Measurements from ENCODE around the gene PIP5K1C.

Gene PIP5K1C

DNA sequence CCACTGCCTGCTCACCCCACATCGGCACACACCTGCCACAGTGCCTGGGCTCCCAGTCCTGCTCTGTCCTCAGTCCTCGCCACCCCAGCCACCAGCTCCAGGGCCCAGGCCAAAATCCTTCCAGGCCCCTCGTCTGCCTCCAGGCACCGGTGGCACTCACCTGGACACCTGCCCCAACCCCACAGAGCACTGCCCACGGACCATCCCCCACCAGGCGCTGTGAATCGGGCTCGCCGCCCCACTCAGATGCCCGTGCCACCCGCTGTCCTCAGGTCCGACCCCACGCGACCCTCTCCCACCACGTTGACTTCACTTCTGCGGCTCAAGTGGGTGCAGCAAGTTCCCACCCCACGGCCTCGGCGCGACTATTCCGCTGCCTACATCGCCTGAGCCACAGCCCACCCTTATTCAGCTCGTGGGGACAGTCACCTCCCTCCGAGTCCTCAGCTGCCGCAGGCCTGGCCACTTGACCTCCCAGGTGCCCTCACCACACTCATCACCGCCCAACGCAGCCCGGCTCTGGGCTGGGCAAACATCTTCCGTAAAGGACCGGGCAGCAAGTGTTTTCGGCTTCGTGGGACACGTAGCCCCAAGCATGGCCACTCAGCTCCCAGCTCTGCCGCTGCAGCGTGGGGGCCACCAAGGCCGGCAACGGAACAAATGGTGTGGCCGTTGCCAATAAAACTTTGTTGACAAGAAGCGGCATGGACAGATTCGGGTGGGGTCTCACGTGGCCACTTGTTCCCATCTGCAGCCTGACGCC lies 5.7 kb downstream of the PIP5K1C start:
- DNase-seq (ENCODE audit: low read depth in 2 of 2), result no peak

GRCh38 chr19:3693025-3693925 lies 7.0 kb downstream of the PIP5K1C start:
- DNase-seq (ENCODE audit: low read depth in 2 of 2), result no peak

- DNase-seq (ENCODE audit: low read depth in 2 of 2), result no peak
Observed at GRCh38 chr19:3692141-3693024, 7.9 kb downstream of the PIP5K1C start.

DNA sequence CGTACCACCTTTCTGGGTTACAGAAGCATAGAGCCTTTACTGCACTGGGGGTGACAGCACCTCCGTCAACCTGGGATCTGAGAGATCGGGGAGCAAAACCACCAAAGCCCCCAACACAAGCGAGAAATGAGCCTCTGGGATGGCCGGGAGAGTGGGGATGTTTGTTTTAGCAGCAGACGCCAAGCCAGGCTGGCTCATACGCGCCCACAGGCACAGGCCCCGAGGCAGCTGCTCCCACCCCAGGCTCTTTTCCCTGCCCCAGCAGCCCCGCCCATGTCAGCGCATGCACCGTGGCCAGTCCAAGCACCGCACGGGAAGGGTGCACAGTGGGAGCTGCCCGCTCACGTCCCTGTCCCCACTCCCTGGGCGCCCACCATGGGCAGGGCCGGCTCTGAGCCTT lies 8.5 kb downstream of the PIP5K1C start:
- no peak for DNase-seq (ENCODE audit: low read depth in 2 of 2)

DNA sequence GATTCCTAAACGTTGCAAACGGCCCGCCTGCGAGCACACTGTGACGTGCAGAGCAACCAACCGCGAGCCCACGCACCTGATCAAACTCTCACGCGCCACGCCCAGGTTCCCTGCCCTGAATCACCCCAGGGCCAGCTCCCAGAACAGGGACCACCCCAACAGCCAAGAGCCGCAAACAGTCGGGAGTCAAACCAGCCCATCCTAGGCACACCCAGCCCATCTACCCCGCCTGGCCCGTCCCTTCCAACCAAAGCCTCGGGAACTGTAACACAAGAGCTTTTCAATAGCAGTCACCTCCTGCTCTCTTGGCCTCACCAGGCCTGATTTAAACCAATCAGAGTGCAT lies 8.9 kb downstream of the PIP5K1C start:
- no peak for DNase-seq (ENCODE audit: low read depth in 2 of 2)

GRCh38 chr19:3690551-3691371 lies 9.5 kb downstream of the PIP5K1C start:
- no peak for DNase-seq (ENCODE audit: low read depth in 2 of 2)

DNA sequence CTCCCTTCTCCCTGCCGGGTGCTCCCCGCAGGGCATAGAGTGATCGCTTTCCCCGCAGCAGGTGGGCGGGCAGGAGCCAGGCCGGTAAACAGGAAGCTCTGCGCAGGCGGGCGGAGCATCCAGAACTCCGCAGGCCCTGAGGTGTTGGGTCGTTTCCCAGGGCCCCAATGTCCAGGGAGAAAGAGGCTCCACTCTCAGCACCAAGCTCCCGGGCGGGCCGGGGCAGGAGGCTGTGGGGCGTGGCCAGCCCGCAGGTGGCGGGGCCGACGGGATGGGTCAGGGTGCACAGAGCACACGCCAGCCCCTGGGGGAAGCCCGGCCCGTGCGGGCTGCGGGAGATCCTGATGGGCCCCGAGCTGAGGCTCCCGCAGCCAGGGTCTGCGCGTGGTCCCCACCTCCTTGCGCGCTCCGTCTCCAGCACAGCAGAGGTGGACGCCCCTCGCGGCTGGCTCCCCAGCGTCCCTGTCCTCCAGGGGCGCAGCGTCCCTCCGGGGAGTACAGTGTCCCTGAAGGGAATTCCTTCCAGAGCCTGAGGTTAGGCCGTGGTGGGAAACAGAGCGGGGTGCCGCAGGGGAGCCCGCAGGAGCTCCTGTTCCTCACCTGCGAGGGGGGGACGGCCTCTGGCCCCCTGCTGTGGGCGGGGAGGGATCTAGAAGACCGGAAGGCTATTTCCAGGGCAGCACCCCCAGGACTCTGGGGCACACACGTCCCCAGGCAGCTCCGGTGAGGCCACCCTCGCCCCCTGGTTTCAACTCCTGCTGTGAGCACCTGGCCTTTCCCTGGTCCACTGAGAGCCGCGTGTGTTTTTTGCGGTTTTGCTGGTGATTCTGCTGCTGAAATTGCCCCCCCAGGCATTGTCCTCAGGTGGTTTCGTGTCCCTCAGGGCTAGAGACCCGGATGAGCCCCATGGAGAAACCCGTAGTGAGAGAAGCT lies 12.2 kb downstream of the PIP5K1C start:
- DNase-seq (ENCODE audit: low read depth in 2 of 2), result no peak

DNA sequence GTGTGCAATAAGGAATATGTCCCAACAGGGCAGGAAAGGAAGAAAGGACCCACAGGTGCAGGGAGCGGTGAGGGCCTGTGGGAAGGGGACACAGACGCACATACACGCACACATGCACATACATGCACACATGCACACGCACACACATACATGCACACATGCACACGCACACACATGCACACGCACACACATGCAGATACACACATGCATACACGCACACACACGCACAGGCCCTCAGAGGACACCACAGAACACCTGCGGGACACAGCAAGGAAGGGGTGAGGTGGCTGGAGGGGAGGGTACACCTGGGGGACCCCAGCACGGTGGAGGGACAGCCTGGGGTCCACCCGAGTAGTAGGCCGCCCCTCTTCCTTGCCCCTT lies 12.9 kb downstream of the PIP5K1C start:
- DNase-seq (ENCODE audit: low read depth in 2 of 2), result no peak

- no peak for DNase-seq (ENCODE audit: low read depth in 2 of 2)
Observed at GRCh38 chr19:3684817-3685410, 15.4 kb downstream of the PIP5K1C start.

GRCh38 chr19:3684054-3684816 lies 16.0 kb downstream of the PIP5K1C start:
- no peak for DNase-seq (ENCODE audit: low read depth in 2 of 2)

DNA sequence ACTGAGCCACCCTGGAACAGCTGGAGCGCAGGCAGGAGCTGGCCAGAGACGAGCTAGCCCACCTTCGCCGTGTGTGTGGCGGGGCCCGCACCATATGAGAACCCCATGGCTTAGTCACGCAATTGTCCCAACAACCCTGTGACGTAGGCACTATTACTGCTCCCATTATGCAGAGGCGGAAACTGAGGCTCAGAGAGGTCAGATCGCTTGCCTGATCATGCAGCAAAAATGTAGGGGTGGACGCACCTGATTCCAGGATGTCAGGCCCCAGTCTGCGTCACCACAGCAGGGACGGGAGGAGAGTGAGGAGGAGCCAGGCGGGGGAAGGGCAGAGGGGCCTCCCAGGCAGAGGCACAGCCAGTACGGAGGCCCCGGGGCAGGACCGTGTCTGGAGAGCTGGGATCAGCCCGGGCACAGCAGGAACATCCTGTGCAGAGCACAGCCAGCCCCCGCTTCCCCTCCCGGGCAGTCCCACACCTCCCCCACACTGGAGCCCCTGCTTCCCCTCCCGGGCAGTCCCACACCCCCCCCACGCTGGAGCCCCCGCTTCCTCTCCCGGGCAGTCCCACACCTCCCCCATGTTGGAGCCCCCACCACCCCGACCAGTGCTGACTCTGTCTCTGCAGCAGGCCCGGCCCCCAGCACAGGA lies 16.7 kb downstream of the PIP5K1C start:
- no peak for DNase-seq (ENCODE audit: low read depth in 2 of 2)

DNA sequence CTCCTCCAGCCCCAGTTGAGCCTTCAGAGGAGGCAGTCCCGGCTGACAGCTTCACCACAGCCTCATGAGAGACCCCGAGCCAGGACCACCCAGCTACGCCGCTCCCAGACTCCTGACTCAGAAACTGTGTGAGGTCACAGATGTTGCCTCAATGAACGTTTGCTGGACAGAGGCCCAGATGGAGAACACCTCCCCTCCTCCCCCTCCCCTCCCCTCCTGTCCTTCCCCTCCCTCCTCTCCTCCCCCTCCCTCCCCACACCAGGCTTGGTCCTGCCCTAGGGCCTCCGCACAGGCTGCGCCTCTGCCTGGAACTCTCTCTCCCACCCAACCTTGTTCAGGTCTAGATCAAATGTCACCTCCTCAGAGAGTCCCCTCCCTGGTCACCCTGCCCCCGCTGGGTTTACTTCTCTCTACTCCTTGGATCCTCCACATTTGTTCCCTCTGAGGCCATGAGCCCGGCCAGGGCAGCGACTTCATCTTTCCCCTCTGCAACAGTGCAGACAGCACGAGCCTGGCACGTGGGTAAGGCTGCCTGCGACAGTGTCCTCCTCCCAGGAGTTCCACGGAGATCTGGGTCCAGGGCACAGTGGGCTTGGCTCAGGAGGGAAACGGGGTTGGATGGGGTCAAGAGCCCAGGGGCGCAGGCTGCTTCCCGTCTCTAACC lies 17.4 kb downstream of the PIP5K1C start:
- DNase-seq (ENCODE audit: low read depth in 2 of 2), result no peak

DNA sequence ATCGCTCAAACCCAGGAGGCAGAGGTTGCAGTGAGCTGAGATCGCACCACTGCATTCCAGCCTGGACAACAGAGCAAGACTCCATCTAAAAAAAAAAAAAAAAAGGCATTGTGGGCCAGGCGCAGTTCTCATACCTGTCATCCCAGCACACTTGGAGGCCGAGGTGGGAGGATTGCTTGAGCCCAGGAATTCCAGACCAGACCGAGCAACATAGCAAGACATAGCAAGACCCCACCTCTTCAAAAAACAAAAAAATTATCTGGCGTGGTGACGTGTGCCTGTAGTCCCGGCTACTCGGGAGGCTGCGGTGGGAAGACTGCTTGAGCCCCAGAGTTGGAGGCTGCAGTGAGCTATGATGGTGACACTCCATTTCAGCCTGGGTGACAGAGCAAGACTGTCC lies 18.0 kb downstream of the PIP5K1C start:
- no peak for DNase-seq (ENCODE audit: low read depth in 2 of 2)

DNA sequence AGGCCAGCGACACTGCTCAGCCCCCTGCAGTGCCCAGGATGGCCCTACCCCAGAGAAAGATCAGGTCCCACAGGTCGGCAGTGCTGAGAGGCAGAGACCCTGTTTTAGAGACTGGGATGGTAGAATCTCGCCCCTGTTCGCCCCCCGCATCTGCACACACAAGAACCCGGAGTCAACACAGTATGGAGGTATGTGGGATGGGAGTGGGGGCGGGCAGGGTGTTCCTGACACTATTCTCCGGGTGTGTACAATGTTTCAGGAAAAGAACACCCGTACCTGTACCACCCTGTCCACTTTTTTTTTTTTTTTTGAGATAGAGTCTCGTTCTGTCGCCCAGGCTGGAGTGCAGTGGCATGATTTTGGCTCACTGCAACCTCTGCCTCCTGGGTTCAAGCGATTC lies 19.3 kb downstream of the PIP5K1C start:
- no peak for DNase-seq (ENCODE audit: low read depth in 2 of 2)

GRCh38 chr19:3679581-3679980 lies 20.7 kb downstream of the PIP5K1C start:
- no peak for DNase-seq (ENCODE audit: low read depth in 2 of 2)

- DNase-seq (ENCODE audit: low read depth in 2 of 2), result no peak
Observed at GRCh38 chr19:3679138-3679537, 21.1 kb downstream of the PIP5K1C start.

DNA sequence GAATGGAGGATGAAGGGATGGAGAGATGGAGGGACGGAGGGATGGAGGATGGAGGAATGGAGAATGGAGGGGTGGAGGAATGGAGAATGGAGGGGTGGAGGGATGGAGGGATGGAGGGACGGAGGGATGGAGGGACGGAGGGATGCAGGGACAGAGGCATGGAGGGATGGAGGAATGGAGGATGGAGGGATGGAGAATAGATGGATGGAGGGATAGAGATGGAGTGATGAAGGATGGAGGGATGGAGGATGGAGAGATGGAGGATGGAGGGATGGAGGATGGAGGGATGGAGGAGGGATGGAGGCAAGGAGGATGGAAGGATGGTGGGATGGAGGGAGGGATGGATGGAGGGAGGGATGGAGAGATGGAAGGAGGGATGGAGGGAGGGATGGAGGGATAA lies 22.1 kb downstream of the PIP5K1C start:
- DNase-seq (ENCODE audit: low read depth in 2 of 2), result no peak

All from activated CD8-positive, alpha-beta memory T cell treated with anti-CD3 and anti-CD28 coated beads for 4 hours (primary cell).